ENCODE data around the gene KLK8.
"Not testable (repeated sequence)": the region's sequence is repeated elsewhere in the genome, so short reads cannot be mapped to it uniquely, and the experiment has no call there.

KLK8 gene

DNA sequence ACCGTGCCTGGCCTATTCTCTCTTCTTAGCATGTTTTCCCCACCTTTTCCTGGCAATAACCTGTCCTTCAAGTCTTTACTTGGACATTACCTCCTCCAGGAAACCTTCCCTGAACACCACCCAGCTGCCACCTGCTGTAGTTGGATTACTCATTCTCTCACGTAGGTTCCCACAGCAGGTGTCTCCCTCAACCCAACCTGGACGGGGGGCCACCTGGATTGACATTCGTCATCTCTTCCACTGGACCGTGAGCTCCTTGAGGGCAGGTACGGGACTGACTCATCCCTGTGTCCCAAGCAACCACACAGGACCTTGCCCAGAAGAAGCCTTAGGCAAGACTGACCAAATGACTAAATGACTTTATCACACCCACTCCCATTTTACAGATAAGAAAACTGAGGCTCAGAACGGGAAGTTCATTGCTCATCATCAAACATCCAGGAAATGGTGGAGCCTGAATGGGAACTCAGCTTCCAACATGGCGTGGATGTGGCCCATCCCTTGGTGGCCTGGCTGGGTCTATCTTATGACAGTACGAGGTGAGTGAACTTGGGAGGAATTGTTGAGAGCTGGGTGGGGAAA is 28.5 kb downstream of the KLK8 start:
- H3K4me3 ChIP-seq (ENCODE audit: control insufficient read depth, low read depth, low read length), result no peak overlapping the region
- no peak for TF ChIP-seq CTCF (IDR thresholded peaks at IDR 0.05; ENCODE audit: control insufficient read depth, insufficient read depth, low read depth, low read length, missing control alignments)
- no peak for DNase-seq (ENCODE audit: low read depth)

GRCh38 chr19:50969810-50970209 is 31.6 kb downstream of the KLK8 start:
- not testable (repeated sequence) for H3K4me3 ChIP-seq (ENCODE audit: control insufficient read depth, low read depth, low read length); DNase-seq (ENCODE audit: low read depth)

- no peak within 1 kb of the TSS for H3K4me3 ChIP-seq (ENCODE audit: control insufficient read depth, low read depth, low read length)
- no peak for DNase-seq (ENCODE audit: low read depth)
- no peak for TF ChIP-seq CTCF (IDR thresholded peaks at IDR 0.05; ENCODE audit: control insufficient read depth, insufficient read depth, low read depth, low read length, missing control alignments)
These were observed 32.0 kb downstream of the KLK8 start, which contains the start of gene KLK6 for GRCh38 chr19:50969413-50969760. Gene KLK6 (minus strand): TSS chr19:50969591. CDS start chr19:50968104, 1,487 bp downstream.

- DNase-seq (ENCODE audit: low read depth), result no peak
- TF ChIP-seq CTCF (IDR thresholded peaks at IDR 0.05; ENCODE audit: control insufficient read depth, insufficient read depth, low read depth, low read length, missing control alignments), result no peak
- no peak overlapping the region for H3K4me3 ChIP-seq (ENCODE audit: control insufficient read depth, low read depth, low read length)
These were observed 32.5 kb downstream of the KLK8 start for GRCh38 chr19:50968716-50969412.

- no peak overlapping the region for H3K4me3 ChIP-seq (ENCODE audit: control insufficient read depth, low read depth, low read length)
- no peak for TF ChIP-seq CTCF (IDR thresholded peaks at IDR 0.05; ENCODE audit: control insufficient read depth, insufficient read depth, low read depth, low read length, missing control alignments)
- DNase-seq (ENCODE audit: low read depth), result no peak
These were observed 33.3 kb downstream of the KLK8 start for GRCh38 chr19:50967929-50968715.

- H3K4me3 ChIP-seq (ENCODE audit: control insufficient read depth, low read depth, low read length), result no peak overlapping the region
- no peak for TF ChIP-seq CTCF (IDR thresholded peaks at IDR 0.05; ENCODE audit: control insufficient read depth, insufficient read depth, low read depth, low read length, missing control alignments)
- DNase-seq (ENCODE audit: low read depth), result no peak
These were observed 37.1 kb downstream of the KLK8 start for GRCh38 chr19:50964266-50964665.

DNA sequence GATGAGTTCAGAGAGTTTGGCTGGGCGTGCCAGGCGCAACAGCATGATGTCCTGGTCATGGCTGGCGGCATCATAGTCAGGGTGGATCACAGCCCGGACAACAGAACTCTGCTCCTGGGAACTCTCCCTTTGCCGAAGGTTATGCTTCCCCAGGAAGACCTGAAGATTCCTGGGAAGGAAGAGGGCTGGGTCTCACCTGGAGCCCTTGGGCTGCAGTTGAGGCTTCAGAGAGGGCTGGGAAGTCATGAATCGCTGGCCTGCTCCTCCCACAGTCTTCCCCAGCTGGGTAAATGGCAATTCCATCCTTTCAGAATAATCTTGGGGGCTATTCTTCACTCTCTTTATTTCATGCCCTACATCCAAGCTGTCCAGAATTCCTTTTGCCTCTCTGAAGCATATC is 38.0 kb downstream of the KLK8 start:
- no peak for TF ChIP-seq CTCF (IDR thresholded peaks at IDR 0.05; ENCODE audit: control insufficient read depth, insufficient read depth, low read depth, low read length, missing control alignments)
- no peak overlapping the region for H3K4me3 ChIP-seq (ENCODE audit: control insufficient read depth, low read depth, low read length)
- DNase-seq (ENCODE audit: low read depth), result no peak
